ENCODE measurements around the gene NBPF1. TPM values are rescaled to one million over a fixed set of nuclear protein-coding genes. Genes with fewer than 3 reads are reported as not detected.
A peak's percentile ranks its signal among the peaks of the same experiment; 100 is the strongest.
"Not testable (repeated sequence)": the region's sequence is repeated elsewhere in the genome, so short reads cannot be mapped to it uniquely, and the experiment has no call there.

The NBPF1 gene
- total RNA-seq, 1 donor from 2014 or later = 50.6 TPM

- no peaks in the 10 kb centered on the region for H3K27me3 ChIP-seq (ENCODE audit: control insufficient read depth, insufficient read depth, low read length)
- peaks cover 2% of the 10 kb centered on the region for H3K36me3 ChIP-seq (ENCODE audit: control insufficient read depth, insufficient read depth, low read length)
These were observed 812 bp downstream of the NBPF1 start for GRCh38 chr1:16612332-16613172.

GRCh38 chr1:16611981-16612331 lies 1.4 kb downstream of the NBPF1 start:
- H3K4me3 ChIP-seq (ENCODE audit: low read depth, low read length); H3K27me3 ChIP-seq (ENCODE audit: control insufficient read depth, insufficient read depth, low read length); H3K36me3 ChIP-seq (ENCODE audit: control insufficient read depth, insufficient read depth, low read length); DNase-seq (ENCODE audit: low read depth): not testable (repeated sequence)

More at GRCh38 chr1:16612332-16613172, 812 bp downstream of the NBPF1 start:
- H3K4me3 ChIP-seq (ENCODE audit: low read depth, low read length) = peak overlapping the region; percentile 64
- peak; percentile 1 for TF ChIP-seq CTCF (IDR thresholded peaks at IDR 0.05; ENCODE audit: insufficient read depth, low read length, poor library complexity, severe bottlenecking)
- no peak for DNase-seq (ENCODE audit: low read depth)

- H3K36me3 ChIP-seq (ENCODE audit: control insufficient read depth, insufficient read depth, low read length); H3K4me3 ChIP-seq (ENCODE audit: low read depth, low read length); DNase-seq (ENCODE audit: low read depth); H3K27me3 ChIP-seq (ENCODE audit: control insufficient read depth, insufficient read depth, low read length): not testable (repeated sequence)
These were observed 2.2 kb downstream of the NBPF1 start for GRCh38 chr1:16611164-16611563.

GRCh38 chr1:16610553-16610952 lies 2.8 kb downstream of the NBPF1 start:
- not testable (repeated sequence) for DNase-seq (ENCODE audit: low read depth); H3K36me3 ChIP-seq (ENCODE audit: control insufficient read depth, insufficient read depth, low read length); H3K4me3 ChIP-seq (ENCODE audit: low read depth, low read length); H3K27me3 ChIP-seq (ENCODE audit: control insufficient read depth, insufficient read depth, low read length)

GRCh38 chr1:16609761-16610160 lies 3.6 kb downstream of the NBPF1 start:
- not testable (repeated sequence) for H3K27me3 ChIP-seq (ENCODE audit: control insufficient read depth, insufficient read depth, low read length); H3K36me3 ChIP-seq (ENCODE audit: control insufficient read depth, insufficient read depth, low read length); DNase-seq (ENCODE audit: low read depth); H3K4me3 ChIP-seq (ENCODE audit: low read depth, low read length)

GRCh38 chr1:16608838-16609560 lies 4.4 kb downstream of the NBPF1 start:
- no peak for DNase-seq (ENCODE audit: low read depth)
- Histone ChIP-seq H3K4me3 (ENCODE audit: low read depth, low read length) (no peak overlapping the region), H3K36me3 (ENCODE audit: control insufficient read depth, insufficient read depth, low read length) (peaks cover 7% of the 10 kb centered on the region), H3K27me3 (ENCODE audit: control insufficient read depth, insufficient read depth, low read length) (no peaks in the 10 kb centered on the region)
- no peak for TF ChIP-seq CTCF (IDR thresholded peaks at IDR 0.05; ENCODE audit: insufficient read depth, low read length, poor library complexity, severe bottlenecking)

- H3K27me3 ChIP-seq (ENCODE audit: control insufficient read depth, insufficient read depth, low read length); H3K36me3 ChIP-seq (ENCODE audit: control insufficient read depth, insufficient read depth, low read length); H3K4me3 ChIP-seq (ENCODE audit: low read depth, low read length); DNase-seq (ENCODE audit: low read depth): not testable (repeated sequence)
These were observed 5.2 kb downstream of the NBPF1 start for GRCh38 chr1:16607853-16608815.

GRCh38 chr1:16607433-16607851 lies 5.9 kb downstream of the NBPF1 start:
- Histone ChIP-seq H3K4me3 (ENCODE audit: low read depth, low read length) (no peak overlapping the region), H3K36me3 (ENCODE audit: control insufficient read depth, insufficient read depth, low read length) (peaks cover 7% of the 10 kb centered on the region), H3K27me3 (ENCODE audit: control insufficient read depth, insufficient read depth, low read length) (no peaks in the 10 kb centered on the region)
- no peak for TF ChIP-seq CTCF (IDR thresholded peaks at IDR 0.05; ENCODE audit: insufficient read depth, low read length, poor library complexity, severe bottlenecking)
- DNase-seq (ENCODE audit: low read depth) = no peak

- not testable (repeated sequence) for H3K27me3 ChIP-seq (ENCODE audit: control insufficient read depth, insufficient read depth, low read length); H3K36me3 ChIP-seq (ENCODE audit: control insufficient read depth, insufficient read depth, low read length); DNase-seq (ENCODE audit: low read depth); H3K4me3 ChIP-seq (ENCODE audit: low read depth, low read length)
These were observed 6.5 kb downstream of the NBPF1 start for GRCh38 chr1:16606666-16607432.
